Heart left ventricle (tissue), 16 donors: ENCODE results near the gene DUSP22. TPM values are rescaled to one million over a fixed set of nuclear protein-coding genes. Genes with fewer than 3 reads are reported as not detected.
"Not testable (repeated sequence)": the region's sequence is repeated elsewhere in the genome, so short reads cannot be mapped to it uniquely, and the experiment has no call there.

ENCODE experiments used
- ATAC-seq, 4 donors: fragments of 200-7000 bp; cut with Tn5 transposase; one replicate each; pipeline ENCODE4 v1.9.1; 2020 to 2022; ENCODE audit warnings: moderate library complexity in 4 of 4, mild to moderate bottlenecking in 3 of 4, moderate number of reproducible peaks in 1 of 4
- DNase-seq, 5 donors: peaks; one replicate each; pipeline ENCODE4 v3.0.0-alpha.2; 2020
- H3K27ac ChIP-seq, 12 donors: fragments of 200-600 bp; sonication (generic) in 4 of 12; one replicate each; pipeline versions ENCODE4 v1.5.0 to v1.8.0; 2016 to 2022; ENCODE audit warnings: mild to moderate bottlenecking in 2 of 12
- H3K27me3 ChIP-seq, 9 donors: fragments of 200-600 bp; sonication (generic) in 2 of 9; one replicate each; pipeline versions ENCODE4 v1.5.1 to v1.8.0; 2016 to 2022; ENCODE audit warnings: mild to moderate bottlenecking in 3 of 9
- H3K36me3 ChIP-seq, 9 donors: fragments of 200-600 bp; sonication (generic) in 2 of 9; one replicate each; pipeline versions ENCODE4 v1.5.0 to v1.8.0; 2018 to 2022; ENCODE audit warnings: mild to moderate bottlenecking in 2 of 9
- H3K4me1 ChIP-seq, 12 donors: fragments of 200-600 bp; sonication (generic) in 4 of 12; one replicate each; pipeline versions ENCODE4 v1.5.0 to v1.8.0; 2016 to 2022; ENCODE audit warnings: mild to moderate bottlenecking in 3 of 12
- H3K4me3 ChIP-seq, 12 donors: fragments of 200-600 bp; sonication (generic) in 4 of 12; one replicate each; pipeline versions ENCODE4 v1.5.0 to v1.8.0; 2017 to 2022; ENCODE audit warnings: mild to moderate bottlenecking in 9 of 12, moderate library complexity in 4 of 12
- H3K9me3 ChIP-seq, 12 donors: fragments of 200-600 bp; sonication (generic) in 4 of 12; one replicate each; pipeline versions ENCODE4 v1.5.0 to v1.8.0; 2016 to 2022; ENCODE audit warnings: mild to moderate bottlenecking in 1 of 12
- POLR2A ChIP-seq, 2 donors: fragments of 450-650 bp; IDR thresholded peaks; one replicate each; pipeline ENCODE4 v1.6.1; 2017; ENCODE audit warnings: antibody characterized with exemption in 2 of 2, mild to moderate bottlenecking in 2 of 2, moderate library complexity in 2 of 2
- WGBS, 4 donors: extraction: QIAGEN DNeasy Blood & Tissue Kit in 2 of 4; methylation state at CpG; one replicate each; pipeline versions ENCODE4 v1.1.5 to v1.1.7; 2013 to 2018; 5-methylcytosine and 5-hydroxymethylcytosine counted together
- intact Hi-C, 10 donors: fragments of 100-400 bp; cut with DNase I; formaldehyde crosslinking; loops; one replicate each; pipeline versions ENCODE4 v1.11.1 to v1.14.2; 2022
- polyA plus RNA-seq, 2 donors: library from polyadenylated mRNA; stranded (reverse); fragments of 200-250 nt; gene quantifications; one replicate each; pipeline ENCODE4 v1.2.3, GENCODE V29; 2013
- total RNA-seq, 9 donors: library from RNA; depleted of rRNA in 2 of 9; stranded (reverse); fragments of >200 nt in 2 of 9; fragmentation: NEBNext Ultra II Directional in 3 of 9; extraction: Animal tissue kit (Norgen Biotek cat#: 25700) in 3 of 9; gene quantifications; one replicate each; pipeline versions ENCODE4 v1.1.0 to v1.2.4, GENCODE V29; 2016 to 2023
- TF ChIP-seq, protein P1 (sequence below), 12 donors: fragments of 200-600 bp; sonication (generic) in 4 of 12; IDR thresholded peaks; one replicate each; pipeline versions ENCODE4 v1.5.0 to v1.8.0; 2018 to 2022; ENCODE audit warnings: antibody characterized with exemption in 12 of 12, mild to moderate bottlenecking in 5 of 12
- donor health status: ischemic (EF 13 %, LVEDD 7.1; RV severe dilation, severe dysfunction).
- donor health status: healthy with polysubstance abuse.
- donor health status: DM: no; HTN: yes; CAD: no.
- donor health status: DM: no; HTN: no; CAD: no.
- donor health status: ischemic (EF 25% LVEDD 6.9; RV normal size, moderate dysfunction).
- donor health status: ischemic (EF 25% LVEDD 5.7; RV mildly dilated, moderate dysfunction).
- donor health status: healthy.
- donor health status: DM: yes; HTN: yes; CAD: no.
- donor health status: ischemic (EF 35%, LVEDD 5.7; RV mildly dilated, moderate dysfunction).
- donor health status: nonischemic (EF 11% LVEDD 7.7; RV severe dilation, severe dysfunction).
- donor health status: DM: yes; HTN: yes; CAD: no.
- donor health status: PGD.
- donor health status: ischemic (EF 29% LVEDD 5.4; RV normal size, mild dysfunction).
- donor health status: nonischemic (EF 23%, LVEDD 6.1; RV moderate dilation, normal function).

The DUSP22 gene
- total and polyA plus RNA-seq, 11 donors, result 33.4 to 79.9 (median 48.2) TPM

DNA sequence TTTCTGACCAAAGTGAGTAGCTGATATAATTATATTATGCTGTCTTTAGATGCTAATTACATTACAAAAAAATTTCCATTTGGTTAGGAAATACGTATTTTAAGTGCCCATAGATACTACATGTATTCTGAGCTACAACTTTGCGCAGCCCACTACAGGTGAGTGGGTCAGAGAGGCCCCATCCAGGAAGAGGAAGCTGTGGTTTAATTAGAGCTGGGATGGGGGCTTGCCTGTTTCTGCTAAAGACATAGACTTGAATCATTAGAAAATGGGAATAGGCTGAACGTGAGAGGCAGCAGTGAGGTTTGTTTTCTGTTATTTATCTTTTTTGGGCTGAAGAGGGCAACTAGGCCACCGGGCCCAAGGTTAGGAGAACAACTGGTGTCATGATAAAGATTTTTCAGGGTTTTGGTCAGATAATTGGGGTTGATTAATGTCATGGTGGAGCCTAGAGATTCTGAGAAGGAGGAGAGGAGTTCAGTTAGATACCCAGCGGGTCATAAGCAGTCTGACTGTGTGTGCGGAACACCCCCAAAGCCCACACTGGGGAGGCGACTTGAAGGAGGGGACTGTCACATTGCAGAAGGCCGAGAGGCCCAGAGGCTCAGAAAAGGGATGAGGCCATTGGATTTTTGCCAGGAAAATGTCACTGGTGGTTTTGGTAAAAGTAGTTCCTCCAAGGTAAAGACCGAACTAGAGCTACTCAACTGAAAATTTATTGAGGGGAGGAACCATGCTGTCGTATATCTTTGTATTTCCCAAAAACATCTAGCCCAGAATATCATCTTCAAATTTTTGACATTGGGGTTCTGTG is 84.7 kb downstream of the DUSP22 start:
- H3K4me3 ChIP-seq, result no peak overlapping the region
- no peaks in the 10 kb centered on the region for H3K36me3 ChIP-seq
- no peaks in the 10 kb centered on the region for H3K9me3 ChIP-seq
- peaks cover 0 to 10% (median 5%) of the 10 kb centered on the region in 12 donors for H3K4me1 ChIP-seq
- TF ChIP-seq, protein P1, sequence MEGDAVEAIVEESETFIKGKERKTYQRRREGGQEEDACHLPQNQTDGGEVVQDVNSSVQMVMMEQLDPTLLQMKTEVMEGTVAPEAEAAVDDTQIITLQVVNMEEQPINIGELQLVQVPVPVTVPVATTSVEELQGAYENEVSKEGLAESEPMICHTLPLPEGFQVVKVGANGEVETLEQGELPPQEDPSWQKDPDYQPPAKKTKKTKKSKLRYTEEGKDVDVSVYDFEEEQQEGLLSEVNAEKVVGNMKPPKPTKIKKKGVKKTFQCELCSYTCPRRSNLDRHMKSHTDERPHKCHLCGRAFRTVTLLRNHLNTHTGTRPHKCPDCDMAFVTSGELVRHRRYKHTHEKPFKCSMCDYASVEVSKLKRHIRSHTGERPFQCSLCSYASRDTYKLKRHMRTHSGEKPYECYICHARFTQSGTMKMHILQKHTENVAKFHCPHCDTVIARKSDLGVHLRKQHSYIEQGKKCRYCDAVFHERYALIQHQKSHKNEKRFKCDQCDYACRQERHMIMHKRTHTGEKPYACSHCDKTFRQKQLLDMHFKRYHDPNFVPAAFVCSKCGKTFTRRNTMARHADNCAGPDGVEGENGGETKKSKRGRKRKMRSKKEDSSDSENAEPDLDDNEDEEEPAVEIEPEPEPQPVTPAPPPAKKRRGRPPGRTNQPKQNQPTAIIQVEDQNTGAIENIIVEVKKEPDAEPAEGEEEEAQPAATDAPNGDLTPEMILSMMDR (IDR thresholded peaks at IDR 0.05), result no peak
- no peak for TF ChIP-seq POLR2A (IDR thresholded peaks at IDR 0.05)
- DNase-seq (peak in 1 of 5 donors; percentile 14), ATAC-seq (no peak)
- WGBS, 4 donors, result 75 to 77% (median 76%) methylated on average over 10 of the region's 10 CpGs
- H3K27me3 ChIP-seq, result peaks cover 0 to 85% (median 46%) of the 10 kb centered on the region in 9 donors
- intact Hi-C loops, result loop anchor here in 1 of 10 donors (5.0 kb wide), 1 partner anchor 190 kb away; no protein-coding TSS in a partner anchor
- no peak overlapping the region for H3K27ac ChIP-seq

DNA sequence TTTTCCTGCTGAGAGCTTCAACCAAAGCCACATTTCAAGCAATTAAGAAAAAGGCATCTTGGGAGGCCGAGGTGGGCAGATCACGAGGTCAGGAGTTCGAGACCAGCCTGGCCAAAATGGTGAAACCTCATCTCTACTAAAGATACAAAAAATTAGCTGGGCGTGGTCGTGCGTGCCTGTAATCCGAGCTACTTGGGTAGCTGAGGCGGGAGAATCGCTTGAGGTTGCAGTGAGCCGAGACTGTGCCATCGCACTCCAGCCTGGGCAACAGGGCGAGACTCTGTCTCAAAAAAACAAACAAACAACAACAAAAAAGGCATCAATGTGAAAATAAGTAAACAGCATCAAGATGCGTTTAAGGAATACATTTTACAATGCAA is 85.3 kb downstream of the DUSP22 start:
- peak in 1 of 5 donors; percentile 12 for DNase-seq
- intact Hi-C loops, result loop anchor here in 1 of 10 donors (5.0 kb wide), 1 partner anchor 190 kb away; no protein-coding TSS in a partner anchor
- Histone ChIP-seq H3K27me3 (peaks cover 0 to 82% (median 42%) of the 10 kb centered on the region in 9 donors), H3K4me1 (peaks cover 0 to 10% (median 5%) of the 10 kb centered on the region in 12 donors)
- H3K27ac ChIP-seq, ATAC-seq, H3K36me3 ChIP-seq, H3K4me3 ChIP-seq, H3K9me3 ChIP-seq: not testable (repeated sequence)
- WGBS, 4 donors, result 84 to 89% (median 87%) methylated on average over 13 of the region's 13 CpGs

DNA sequence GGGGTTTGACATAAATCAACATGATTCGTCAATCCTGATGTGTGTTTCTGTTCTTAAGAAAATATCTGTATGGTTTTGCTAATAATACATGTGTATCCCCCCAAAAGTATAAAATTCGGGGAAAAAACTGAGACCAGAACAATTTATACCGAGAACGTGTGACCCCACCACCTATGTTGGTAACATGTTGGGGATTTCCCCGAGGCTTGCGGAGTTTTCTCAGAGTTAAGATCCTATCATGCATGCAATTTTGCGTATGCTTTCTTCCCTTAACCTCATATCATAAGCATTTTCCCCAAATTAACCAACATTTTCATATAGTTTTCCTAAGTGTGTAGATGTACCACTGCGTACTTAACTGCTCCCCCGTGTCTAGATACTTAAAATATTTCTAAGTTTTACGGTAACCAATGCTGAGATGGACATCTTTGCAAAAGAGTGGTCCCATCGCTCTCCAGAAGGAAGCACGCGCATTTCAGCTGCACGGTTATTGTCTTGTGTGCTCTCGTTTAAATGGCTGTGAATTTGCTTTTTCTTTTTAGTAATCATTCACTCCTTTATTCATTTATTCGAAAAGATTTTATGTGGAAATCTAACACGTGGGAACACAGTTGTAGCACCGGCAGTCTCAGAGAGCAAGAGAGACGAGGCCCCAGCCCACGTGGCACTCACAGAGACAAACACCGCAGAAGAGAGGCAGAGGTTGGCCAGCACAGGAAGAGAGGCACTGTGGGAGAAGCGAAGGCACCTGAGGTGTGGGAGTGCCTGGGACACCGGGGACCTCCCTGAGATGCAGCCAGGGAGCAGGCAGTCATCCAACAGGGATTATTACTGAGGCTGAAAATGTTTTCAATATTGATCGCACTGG is 86.0 kb downstream of the DUSP22 start:
- peaks cover 0 to 80% (median 37%) of the 10 kb centered on the region in 9 donors for H3K27me3 ChIP-seq
- ATAC-seq, result no peak

DNA sequence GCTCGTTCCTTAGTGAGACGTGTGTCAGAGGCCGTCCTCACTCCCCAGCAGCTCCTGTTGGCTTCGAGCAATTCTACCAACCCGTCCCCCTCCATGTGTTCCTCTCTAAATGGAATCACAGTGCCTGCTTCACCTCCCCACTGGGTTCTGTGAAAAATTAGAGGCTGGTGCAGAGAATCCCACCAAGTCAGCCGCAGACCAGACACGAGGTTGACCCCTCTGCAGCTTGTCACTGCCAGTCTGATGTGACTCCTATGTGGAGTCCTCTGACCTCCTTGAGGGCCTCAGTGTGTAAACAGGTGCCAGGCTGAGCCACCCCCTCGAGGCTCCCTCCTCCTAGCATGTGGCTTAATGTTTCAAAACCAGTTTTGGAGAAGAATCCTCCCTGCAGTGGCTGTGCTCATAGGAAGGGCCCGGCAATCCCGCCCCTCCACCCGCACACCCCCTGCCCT is 86.7 kb downstream of the DUSP22 start:
- peak in 1 of 5 donors; percentile 15 for DNase-seq
- TF ChIP-seq POLR2A (IDR thresholded peaks at IDR 0.05), result no peak
- TF ChIP-seq, protein P1 (IDR thresholded peaks at IDR 0.05), result no peak
- Histone ChIP-seq H3K36me3 (no peaks in the 10 kb centered on the region), H3K9me3 (no peaks in the 10 kb centered on the region), H3K4me3 (no peak overlapping the region), H3K4me1 (peaks cover 0 to 4% (median 2%) of the 10 kb centered on the region in 12 donors), H3K27ac (no peak overlapping the region), H3K27me3 (peaks cover 0 to 81% (median 31%) of the 10 kb centered on the region in 9 donors)
- WGBS, 4 donors, result 82 to 86% (median 84%) methylated on average over 11 of the region's 11 CpGs
- intact Hi-C loops, result loop anchor here in 1 of 10 donors (5.0 kb wide), 1 partner anchor 192 kb away; no protein-coding TSS in a partner anchor
- ATAC-seq, result no peak

More for the DNA sequence above, 86.0 kb downstream of the DUSP22 start:
- intact Hi-C loops, result loop anchor here in 1 of 10 donors (5.0 kb wide), 1 partner anchor 191 kb away; no protein-coding TSS in a partner anchor
- TF ChIP-seq, protein P1 (IDR thresholded peaks at IDR 0.05), result no peak
- no peak for TF ChIP-seq POLR2A (IDR thresholded peaks at IDR 0.05)
- 84 to 87% (median 87%) methylated on average over 24 of the region's 24 CpGs for WGBS, 4 donors
- H3K4me1 ChIP-seq, result peaks cover 0 to 10% (median 5%) of the 10 kb centered on the region in 12 donors
- H3K9me3 ChIP-seq, result no peaks in the 10 kb centered on the region
- no peak overlapping the region for H3K27ac ChIP-seq
- DNase-seq, result peak in 1 of 5 donors; percentile 2
- no peak overlapping the region for H3K4me3 ChIP-seq
- no peaks in the 10 kb centered on the region for H3K36me3 ChIP-seq
